ENCODE data around the gene TTLL11. TPM values are rescaled to one million over a fixed set of nuclear protein-coding genes. Genes with fewer than 3 reads are reported as not detected.

The TTLL11 gene
- polyA plus RNA-seq, 3 donors, result 4.4 to 6.4 (median 6.1) TPM

- WGBS, 3 donors, result 94 to 96% (median 95%) methylated on average over 7 of the region's 7 CpGs
Measured at GRCh38 chr9:121865884-121866283, 227.2 kb downstream of the TTLL11 start.

GRCh38 chr9:121865060-121865459 is 228.0 kb downstream of the TTLL11 start:
- 87 to 93% (median 91%) methylated on average over 6 of the region's 6 CpGs for WGBS, 3 donors
- no peak overlapping the region for H3K27ac ChIP-seq (ENCODE audit: low read depth, low read length)

More at GRCh38 chr9:121865884-121866283, 227.2 kb downstream of the TTLL11 start:
- H3K27ac ChIP-seq (ENCODE audit: low read depth, low read length), result no peak overlapping the region

GRCh38 chr9:121863955-121864354 is 229.2 kb downstream of the TTLL11 start:
- 86 to 93% (median 93%) methylated on average over 2 of the region's 2 CpGs for whole genome bisulfite sequencing, 3 donors
- H3K27ac ChIP-seq (ENCODE audit: low read depth, low read length), result no peak overlapping the region

GRCh38 chr9:121862371-121863332 is 230.5 kb downstream of the TTLL11 start:
- H3K27ac ChIP-seq (ENCODE audit: low read depth, low read length), result no peak overlapping the region
- 86 to 92% (median 92%) methylated on average over 19 of the region's 19 CpGs for WGBS, 3 donors

GRCh38 chr9:121861501-121862180 is 231.5 kb downstream of the TTLL11 start:
- 69 to 86% (median 75%) methylated on average over 4 of the region's 4 CpGs for whole genome bisulfite sequencing, 3 donors
- no peak overlapping the region for H3K27ac ChIP-seq (ENCODE audit: low read depth, low read length)

GRCh38 chr9:121860744-121861143 is 232.4 kb downstream of the TTLL11 start:
- WGBS, 3 donors, result 39 to 57% (median 40%) methylated on average over 2 of the region's 2 CpGs

GRCh38 chr9:121860213-121860612 is 232.9 kb downstream of the TTLL11 start:
- no peak overlapping the region for H3K27ac ChIP-seq (ENCODE audit: low read depth, low read length)
- WGBS, 3 donors, result 95 to 100% (median 96%) methylated on average over 3 of the region's 3 CpGs

More at GRCh38 chr9:121860744-121861143, 232.4 kb downstream of the TTLL11 start:
- H3K27ac ChIP-seq (ENCODE audit: low read depth, low read length), result no peak overlapping the region

- H3K27ac ChIP-seq (ENCODE audit: low read depth, low read length), result no peak overlapping the region
- 84 to 96% (median 87%) methylated on average over 6 of the region's 6 CpGs for WGBS, 3 donors
Measured at GRCh38 chr9:121859646-121860045, 233.5 kb downstream of the TTLL11 start.

- 88 to 96% (median 90%) methylated on average over 8 of the region's 8 CpGs for WGBS, 3 donors
- no peak overlapping the region for H3K27ac ChIP-seq (ENCODE audit: low read depth, low read length)
Measured at GRCh38 chr9:121858788-121859187, 234.3 kb downstream of the TTLL11 start.

GRCh38 chr9:121857928-121858327 is 235.2 kb downstream of the TTLL11 start:
- H3K27ac ChIP-seq (ENCODE audit: low read depth, low read length), result no peak overlapping the region
- WGBS, 3 donors, result 71 to 85% (median 84%) methylated on average over 9 of the region's 9 CpGs

- 74 to 92% (median 86%) methylated on average over 5 of the region's 5 CpGs for WGBS, 3 donors
- H3K27ac ChIP-seq (ENCODE audit: low read depth, low read length), result no peak overlapping the region
Measured at GRCh38 chr9:121855476-121855875, 237.6 kb downstream of the TTLL11 start.

GRCh38 chr9:121853617-121854395 is 239.3 kb downstream of the TTLL11 start:
- 89 to 96% (median 94%) methylated on average over 11 of the region's 11 CpGs for WGBS, 3 donors
- H3K27ac ChIP-seq (ENCODE audit: low read depth, low read length), result no peak overlapping the region

- 75 to 79% (median 75%) methylated on average over 29 of the region's 29 CpGs for WGBS, 3 donors
- no peak overlapping the region for H3K27ac ChIP-seq (ENCODE audit: low read depth, low read length)
Measured at GRCh38 chr9:121852651-121853616, 240.2 kb downstream of the TTLL11 start.

- H3K27ac ChIP-seq (ENCODE audit: low read depth, low read length), result no peak overlapping the region
Measured at GRCh38 chr9:121852241-121852640, 240.9 kb downstream of the TTLL11 start.

GRCh38 chr9:121851641-121852091 is 241.4 kb downstream of the TTLL11 start:
- H3K27ac ChIP-seq (ENCODE audit: low read depth, low read length), result no peak overlapping the region
- WGBS, 3 donors, result 67 to 84% (median 67%) methylated on average over 9 of the region's 9 CpGs

More at GRCh38 chr9:121852241-121852640, 240.9 kb downstream of the TTLL11 start:
- WGBS, 3 donors, result 84 to 93% (median 85%) methylated on average over 7 of the region's 7 CpGs

- no peak overlapping the region for H3K27ac ChIP-seq (ENCODE audit: low read depth, low read length)
- WGBS, 3 donors, result 78 to 96% (median 93%) methylated on average over 2 of the region's 2 CpGs
Measured at GRCh38 chr9:121850366-121850765, 242.7 kb downstream of the TTLL11 start.

GRCh38 chr9:121849554-121849953 is 243.6 kb downstream of the TTLL11 start:
- 73 to 95% (median 83%) methylated on average over 4 of the region's 4 CpGs for WGBS, 3 donors
- no peak overlapping the region for H3K27ac ChIP-seq (ENCODE audit: low read depth, low read length)
